Endometrial microvascular endothelial cells (primary cell): Measurements from ENCODE around the gene ADRA1B. TPM values are rescaled to one million over a fixed set of nuclear protein-coding genes. Genes with fewer than 3 reads are reported as not detected.

Experiments
- in situ Hi-C: cut with HindIII; loops from 2 replicates; pipeline ENCODE4 v1.10.0; 2017; ENCODE audit warnings: low sequenced_read_pairs, low pct_unique_long_range_greater_than_20kb; ENCODE audit errors: inconsistent ontology term
- total RNA-seq: library from RNA; depleted of rRNA; stranded (reverse); fragments of >200 nt; gene quantifications from one replicate; pipeline ENCODE4 v1.2.3, GENCODE V29; 2015; ENCODE audit errors: inconsistent ontology term

Gene ADRA1B
- total RNA-seq: 2.0 TPM

- in situ Hi-C loops: no loop called here
These were observed at the start of gene ADRA1B for GRCh38 chr5:159915904-159916840. Gene ADRA1B, plus strand, starts transcription at chr5:159916482. Its CDS starts 424 bp downstream, at chr5:159916906.

- in situ Hi-C loops: no loop called here
These were observed 42.6 kb upstream of the ADRA1B start for GRCh38 chr5:159873680-159874079.

GRCh38 chr5:159874263-159874662, 42.0 kb upstream of the ADRA1B start:
- in situ Hi-C loops: no loop called here

- in situ Hi-C loops: no loop called here
These were observed 39.3 kb upstream of the ADRA1B start for GRCh38 chr5:159877016-159877415.

- in situ Hi-C loops: no loop called here
These were observed 38.3 kb upstream of the ADRA1B start for GRCh38 chr5:159877894-159878448.

GRCh38 chr5:159878988-159879471, 37.3 kb upstream of the ADRA1B start:
- in situ Hi-C loops: no loop called here

- in situ Hi-C loops: no loop called here
These were observed 35.6 kb upstream of the ADRA1B start for GRCh38 chr5:159880676-159881075.

GRCh38 chr5:159881967-159882366, 34.3 kb upstream of the ADRA1B start:
- in situ Hi-C loops: no loop called here

GRCh38 chr5:159883522-159883950, 32.7 kb upstream of the ADRA1B start:
- in situ Hi-C loops: no loop called here

GRCh38 chr5:159884917-159885620, 31.2 kb upstream of the ADRA1B start:
- in situ Hi-C loops: no loop called here

- in situ Hi-C loops: no loop called here
These were observed 30.0 kb upstream of the ADRA1B start for GRCh38 chr5:159886296-159886695.

- in situ Hi-C loops: no loop called here
These were observed 29.2 kb upstream of the ADRA1B start for GRCh38 chr5:159887050-159887449.

- in situ Hi-C loops: no loop called here
These were observed 27.4 kb upstream of the ADRA1B start for GRCh38 chr5:159888860-159889259.

GRCh38 chr5:159890141-159890540, 26.1 kb upstream of the ADRA1B start:
- in situ Hi-C loops: no loop called here

- in situ Hi-C loops: no loop called here
These were observed 24.9 kb upstream of the ADRA1B start for GRCh38 chr5:159891371-159891770.

- in situ Hi-C loops: no loop called here
These were observed 23.1 kb upstream of the ADRA1B start for GRCh38 chr5:159893040-159893695.

- in situ Hi-C loops: no loop called here
These were observed 22.0 kb upstream of the ADRA1B start for GRCh38 chr5:159894149-159894720.

- in situ Hi-C loops: no loop called here
These were observed 18.4 kb upstream of the ADRA1B start for GRCh38 chr5:159897786-159898393.
